ENCODE results near the gene ZNF525.

The ZNF525 gene

GRCh38 chr19:53365899-53366493 lies 491 bp downstream of the ZNF525 start:
- peak overlapping the region; percentile 73 for H3K27ac ChIP-seq (replicated peaks)
- no peak overlapping the region for H3K4me3 ChIP-seq (replicated peaks; ENCODE audit: insufficient read depth, low read length)
- DNase-seq (ENCODE audit: low read depth in 1 of 2, low spot score in 1 of 2), result no peak
- TF ChIP-seq, protein P1, sequence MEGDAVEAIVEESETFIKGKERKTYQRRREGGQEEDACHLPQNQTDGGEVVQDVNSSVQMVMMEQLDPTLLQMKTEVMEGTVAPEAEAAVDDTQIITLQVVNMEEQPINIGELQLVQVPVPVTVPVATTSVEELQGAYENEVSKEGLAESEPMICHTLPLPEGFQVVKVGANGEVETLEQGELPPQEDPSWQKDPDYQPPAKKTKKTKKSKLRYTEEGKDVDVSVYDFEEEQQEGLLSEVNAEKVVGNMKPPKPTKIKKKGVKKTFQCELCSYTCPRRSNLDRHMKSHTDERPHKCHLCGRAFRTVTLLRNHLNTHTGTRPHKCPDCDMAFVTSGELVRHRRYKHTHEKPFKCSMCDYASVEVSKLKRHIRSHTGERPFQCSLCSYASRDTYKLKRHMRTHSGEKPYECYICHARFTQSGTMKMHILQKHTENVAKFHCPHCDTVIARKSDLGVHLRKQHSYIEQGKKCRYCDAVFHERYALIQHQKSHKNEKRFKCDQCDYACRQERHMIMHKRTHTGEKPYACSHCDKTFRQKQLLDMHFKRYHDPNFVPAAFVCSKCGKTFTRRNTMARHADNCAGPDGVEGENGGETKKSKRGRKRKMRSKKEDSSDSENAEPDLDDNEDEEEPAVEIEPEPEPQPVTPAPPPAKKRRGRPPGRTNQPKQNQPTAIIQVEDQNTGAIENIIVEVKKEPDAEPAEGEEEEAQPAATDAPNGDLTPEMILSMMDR (IDR thresholded peaks at IDR 0.05; ENCODE audit: insufficient read depth, low read length), result no peak
- TF ChIP-seq POLR2AphosphoS5 (IDR thresholded peaks at IDR 0.05; ENCODE audit: low read depth) (no peak), GABPA (IDR thresholded peaks at IDR 0.05; ENCODE audit: low read depth) (no peak), SPI1 (IDR thresholded peaks at IDR 0.05; ENCODE audit: borderline replicate concordance, low read depth) (no peak)
- TF ChIP-seq, protein P2, sequence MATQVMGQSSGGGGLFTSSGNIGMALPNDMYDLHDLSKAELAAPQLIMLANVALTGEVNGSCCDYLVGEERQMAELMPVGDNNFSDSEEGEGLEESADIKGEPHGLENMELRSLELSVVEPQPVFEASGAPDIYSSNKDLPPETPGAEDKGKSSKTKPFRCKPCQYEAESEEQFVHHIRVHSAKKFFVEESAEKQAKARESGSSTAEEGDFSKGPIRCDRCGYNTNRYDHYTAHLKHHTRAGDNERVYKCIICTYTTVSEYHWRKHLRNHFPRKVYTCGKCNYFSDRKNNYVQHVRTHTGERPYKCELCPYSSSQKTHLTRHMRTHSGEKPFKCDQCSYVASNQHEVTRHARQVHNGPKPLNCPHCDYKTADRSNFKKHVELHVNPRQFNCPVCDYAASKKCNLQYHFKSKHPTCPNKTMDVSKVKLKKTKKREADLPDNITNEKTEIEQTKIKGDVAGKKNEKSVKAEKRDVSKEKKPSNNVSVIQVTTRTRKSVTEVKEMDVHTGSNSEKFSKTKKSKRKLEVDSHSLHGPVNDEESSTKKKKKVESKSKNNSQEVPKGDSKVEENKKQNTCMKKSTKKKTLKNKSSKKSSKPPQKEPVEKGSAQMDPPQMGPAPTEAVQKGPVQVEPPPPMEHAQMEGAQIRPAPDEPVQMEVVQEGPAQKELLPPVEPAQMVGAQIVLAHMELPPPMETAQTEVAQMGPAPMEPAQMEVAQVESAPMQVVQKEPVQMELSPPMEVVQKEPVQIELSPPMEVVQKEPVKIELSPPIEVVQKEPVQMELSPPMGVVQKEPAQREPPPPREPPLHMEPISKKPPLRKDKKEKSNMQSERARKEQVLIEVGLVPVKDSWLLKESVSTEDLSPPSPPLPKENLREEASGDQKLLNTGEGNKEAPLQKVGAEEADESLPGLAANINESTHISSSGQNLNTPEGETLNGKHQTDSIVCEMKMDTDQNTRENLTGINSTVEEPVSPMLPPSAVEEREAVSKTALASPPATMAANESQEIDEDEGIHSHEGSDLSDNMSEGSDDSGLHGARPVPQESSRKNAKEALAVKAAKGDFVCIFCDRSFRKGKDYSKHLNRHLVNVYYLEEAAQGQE (IDR thresholded peaks at IDR 0.05; ENCODE audit: insufficient replicate concordance, low read depth), result no peak
- no peaks in the 10 kb centered on the region for H3K27me3 ChIP-seq (ENCODE audit: insufficient read depth, poor library complexity, severe bottlenecking)

DNA sequence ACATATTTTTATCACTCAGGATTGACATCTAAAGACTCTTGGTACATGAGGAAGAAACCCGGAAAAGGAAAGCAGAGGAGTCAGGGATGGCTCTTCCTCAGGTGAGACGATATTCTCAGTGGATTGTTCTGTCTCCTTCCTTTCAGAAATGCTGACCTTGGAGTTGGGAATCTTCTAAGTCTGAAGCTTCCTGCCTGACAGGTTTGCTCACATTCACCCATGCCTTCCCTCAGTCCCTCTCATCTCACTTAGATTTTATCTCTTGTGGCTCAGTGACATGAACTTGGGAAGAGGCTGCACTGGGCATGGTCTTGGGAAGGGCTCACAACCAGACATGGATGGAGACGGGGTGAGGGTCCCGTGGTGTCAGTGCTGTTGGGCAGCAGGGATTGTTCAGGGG lies 6.7 kb downstream of the ZNF525 start:
- Histone ChIP-seq H3K27ac (replicated peaks) (no peak overlapping the region), H3K4me3 (replicated peaks; ENCODE audit: insufficient read depth, low read length) (no peak overlapping the region), H3K27me3 (ENCODE audit: insufficient read depth, poor library complexity, severe bottlenecking) (no peaks in the 10 kb centered on the region)
- no peak for TF ChIP-seq SPI1 (IDR thresholded peaks at IDR 0.05; ENCODE audit: borderline replicate concordance, low read depth)
- no peak for DNase-seq (ENCODE audit: low read depth in 1 of 2, low spot score in 1 of 2)

GRCh38 chr19:53374288-53374687 lies 8.8 kb downstream of the ZNF525 start:
- Histone ChIP-seq H3K27me3 (ENCODE audit: insufficient read depth, poor library complexity, severe bottlenecking) (no peaks in the 10 kb centered on the region), H3K4me3 (replicated peaks; ENCODE audit: insufficient read depth, low read length) (no peak overlapping the region), H3K27ac (replicated peaks) (no peak overlapping the region)
- TF ChIP-seq, protein P1 (IDR thresholded peaks at IDR 0.05; ENCODE audit: insufficient read depth, low read length), result no peak
- TF ChIP-seq SPI1 (IDR thresholded peaks at IDR 0.05; ENCODE audit: borderline replicate concordance, low read depth) (no peak), POLR2AphosphoS5 (IDR thresholded peaks at IDR 0.05; ENCODE audit: low read depth) (no peak), GABPA (IDR thresholded peaks at IDR 0.05; ENCODE audit: low read depth) (no peak)
- TF ChIP-seq, protein P2 (IDR thresholded peaks at IDR 0.05; ENCODE audit: insufficient replicate concordance, low read depth), result no peak
- no peak for DNase-seq (ENCODE audit: low read depth in 1 of 2, low spot score in 1 of 2)

DNA sequence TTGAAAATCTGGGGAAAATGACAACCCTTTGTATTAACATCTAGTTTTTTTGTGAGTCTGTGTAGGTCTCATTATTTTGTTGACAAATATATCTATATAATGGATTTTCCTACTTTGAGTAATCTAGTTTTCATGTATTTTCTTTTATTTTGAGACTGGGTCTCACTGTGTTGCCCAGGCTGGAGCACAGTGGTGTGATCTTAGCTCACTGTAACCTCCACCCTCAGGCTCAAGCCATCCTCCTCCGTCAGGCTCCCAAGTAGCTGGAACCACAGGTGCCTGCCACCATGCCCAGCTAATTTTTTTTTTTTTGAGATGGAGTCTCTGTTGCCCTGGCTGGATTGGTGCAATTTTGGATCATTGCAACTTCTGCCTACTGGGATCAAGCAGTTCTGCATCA lies 9.2 kb downstream of the ZNF525 start:
- TF ChIP-seq, protein P1 (IDR thresholded peaks at IDR 0.05; ENCODE audit: insufficient read depth, low read length), result no peak
- no peak for TF ChIP-seq POLR2AphosphoS5 (IDR thresholded peaks at IDR 0.05; ENCODE audit: low read depth)
- no peak for TF ChIP-seq GABPA (IDR thresholded peaks at IDR 0.05; ENCODE audit: low read depth)
- TF ChIP-seq, protein P2 (IDR thresholded peaks at IDR 0.05; ENCODE audit: insufficient replicate concordance, low read depth), result no peak
- no peak for TF ChIP-seq SPI1 (IDR thresholded peaks at IDR 0.05; ENCODE audit: borderline replicate concordance, low read depth)
- no peak for DNase-seq (ENCODE audit: low read depth in 1 of 2, low spot score in 1 of 2)
- Histone ChIP-seq H3K27me3 (ENCODE audit: insufficient read depth, poor library complexity, severe bottlenecking) (no peaks in the 10 kb centered on the region), H3K4me3 (replicated peaks; ENCODE audit: insufficient read depth, low read length) (no peak overlapping the region), H3K27ac (replicated peaks) (no peak overlapping the region)

Data from HL-60 (cell line).